ENCODE measurements around the gene ASPHD2.
"Not testable (repeated sequence)": the region's sequence is repeated elsewhere in the genome, so short reads cannot be mapped to it uniquely, and the experiment has no call there.

The ASPHD2 gene

GRCh38 chr22:26406118-26406517, 22.9 kb upstream of the ASPHD2 start:
- Histone ChIP-seq H3K9ac (ENCODE audit: low read depth, low read length, poor library complexity) (no peak overlapping the region), H2BK5ac (ENCODE audit: low read length) (no peak overlapping the region), H3K4me1 (ENCODE audit: control insufficient read depth in 2 of 2, insufficient read depth in 1 of 2, low read depth in 1 of 2, low read length in 2 of 2) (peaks cover 7 to 28% of the 10 kb centered on the region in 2 donors), H3K23ac (ENCODE audit: low read depth, low read length, poor library complexity) (no peak overlapping the region), H3K18ac (ENCODE audit: low read length) (no peak overlapping the region), H4K91ac (ENCODE audit: low read depth, low read length, poor library complexity) (no peak overlapping the region), H3K4ac (ENCODE audit: low read length) (no peak overlapping the region), H2BK120ac (ENCODE audit: low read depth, low read length) (no peak overlapping the region), H3K79me1 (ENCODE audit: low read depth, low read length) (no peaks in the 10 kb centered on the region), H3K4me2 (ENCODE audit: insufficient read depth, low read length, poor library complexity, severe bottlenecking) (no peak overlapping the region), H4K8ac (ENCODE audit: low read depth, low read length) (no peak overlapping the region), H3K27me3 (ENCODE audit: control insufficient read depth in 3 of 3, insufficient read depth in 3 of 3, low read depth in 1 of 3, low read length in 3 of 3) (no peaks in the 10 kb centered on the region), H3K14ac (ENCODE audit: low read length) (no peak overlapping the region), H2AK5ac (ENCODE audit: low read depth, low read length) (no peak overlapping the region), H3K36me3 (replicated peaks in 1 of 2; ENCODE audit: control insufficient read depth in 2 of 2, insufficient read depth in 2 of 2, low read length in 2 of 2) (no peaks in the 10 kb centered on the region), H2BK15ac (ENCODE audit: low read length) (no peak overlapping the region), H3K27ac (replicated peaks; ENCODE audit: low read length) (no peak overlapping the region), H2AFZ (ENCODE audit: low read length) (no peak overlapping the region), H2BK12ac (ENCODE audit: low read length) (no peak overlapping the region), H3K9me3 (replicated peaks in 1 of 2; ENCODE audit: control insufficient read depth in 2 of 2, insufficient read depth in 1 of 2, low read depth in 1 of 2, low read length in 2 of 2) (no peaks in the 10 kb centered on the region), H3K4me3 (ENCODE audit: low read length in 2 of 2) (no peak overlapping the region)
- DNase-seq (ENCODE audit: low spot score): no peak
- no CpG with 5 or more reads among the region's 4 CpGs for WGBS, 2 donors (ENCODE audit: extremely low coverage in 2 of 2, insufficient read length in 2 of 2, insufficient replicate concordance in 1 of 2)

GRCh38 chr22:26408562-26409220, 20.4 kb upstream of the ASPHD2 start:
- H2BK5ac ChIP-seq (ENCODE audit: low read length); H4K8ac ChIP-seq (ENCODE audit: low read depth, low read length); H2AK5ac ChIP-seq (ENCODE audit: low read depth, low read length); H3K36me3 ChIP-seq (replicated peaks in 1 of 2; ENCODE audit: control insufficient read depth in 2 of 2, insufficient read depth in 2 of 2, low read length in 2 of 2); H3K14ac ChIP-seq (ENCODE audit: low read length); H3K4ac ChIP-seq (ENCODE audit: low read length); DNase-seq (ENCODE audit: low spot score); H3K27ac ChIP-seq (replicated peaks; ENCODE audit: low read length); H3K9ac ChIP-seq (ENCODE audit: low read depth, low read length, poor library complexity); H3K4me3 ChIP-seq (ENCODE audit: low read length in 2 of 2); H3K4me2 ChIP-seq (ENCODE audit: insufficient read depth, low read length, poor library complexity, severe bottlenecking); H2AFZ ChIP-seq (ENCODE audit: low read length); H2BK120ac ChIP-seq (ENCODE audit: low read depth, low read length); H3K9me3 ChIP-seq (replicated peaks in 1 of 2; ENCODE audit: control insufficient read depth in 2 of 2, insufficient read depth in 1 of 2, low read depth in 1 of 2, low read length in 2 of 2); H4K91ac ChIP-seq (ENCODE audit: low read depth, low read length, poor library complexity); H3K18ac ChIP-seq (ENCODE audit: low read length); H3K23ac ChIP-seq (ENCODE audit: low read depth, low read length, poor library complexity); H2BK15ac ChIP-seq (ENCODE audit: low read length); H3K79me1 ChIP-seq (ENCODE audit: low read depth, low read length); H2BK12ac ChIP-seq (ENCODE audit: low read length): not testable (repeated sequence)
- no CpG with 5 or more reads among the region's 7 CpGs for WGBS, 2 donors (ENCODE audit: extremely low coverage in 2 of 2, insufficient read length in 2 of 2, insufficient replicate concordance in 1 of 2)
- peaks cover 0 to 12% (median 0%) of the 10 kb centered on the region in 3 experiments for H3K27me3 ChIP-seq (ENCODE audit: control insufficient read depth in 3 of 3, insufficient read depth in 3 of 3, low read depth in 1 of 3, low read length in 3 of 3)
- H3K4me1 ChIP-seq (ENCODE audit: control insufficient read depth in 2 of 2, insufficient read depth in 1 of 2, low read depth in 1 of 2, low read length in 2 of 2): peaks cover 7 to 28% of the 10 kb centered on the region in 2 donors

- no peak overlapping the region for H3K4me2 ChIP-seq (ENCODE audit: insufficient read depth, low read length, poor library complexity, severe bottlenecking)
- H2BK12ac ChIP-seq (ENCODE audit: low read length): no peak overlapping the region
- H2AK5ac ChIP-seq (ENCODE audit: low read depth, low read length): no peak overlapping the region
- no peaks in the 10 kb centered on the region for H3K79me1 ChIP-seq (ENCODE audit: low read depth, low read length)
- H3K4me3 ChIP-seq (ENCODE audit: low read length in 2 of 2): no peak overlapping the region
- H3K14ac ChIP-seq (ENCODE audit: low read length): no peak overlapping the region
- DNase-seq (ENCODE audit: low spot score): no peak
- no CpG with 5 or more reads among the region's 5 CpGs for WGBS, 2 donors (ENCODE audit: extremely low coverage in 2 of 2, insufficient read length in 2 of 2, insufficient replicate concordance in 1 of 2)
- H3K9ac ChIP-seq (ENCODE audit: low read depth, low read length, poor library complexity): no peak overlapping the region
- no peak overlapping the region for H3K27ac ChIP-seq (replicated peaks; ENCODE audit: low read length)
- no peak overlapping the region for H3K23ac ChIP-seq (ENCODE audit: low read depth, low read length, poor library complexity)
- no peak overlapping the region for H3K18ac ChIP-seq (ENCODE audit: low read length)
- H4K8ac ChIP-seq (ENCODE audit: low read depth, low read length): no peak overlapping the region
- peaks cover 0 to 12% (median 0%) of the 10 kb centered on the region in 3 experiments for H3K27me3 ChIP-seq (ENCODE audit: control insufficient read depth in 3 of 3, insufficient read depth in 3 of 3, low read depth in 1 of 3, low read length in 3 of 3)
- no peak overlapping the region for H2BK5ac ChIP-seq (ENCODE audit: low read length)
- no peaks in the 10 kb centered on the region for H3K9me3 ChIP-seq (replicated peaks in 1 of 2; ENCODE audit: control insufficient read depth in 2 of 2, insufficient read depth in 1 of 2, low read depth in 1 of 2, low read length in 2 of 2)
- H3K4ac ChIP-seq (ENCODE audit: low read length): no peak overlapping the region
- H4K91ac ChIP-seq (ENCODE audit: low read depth, low read length, poor library complexity): no peak overlapping the region
- H3K4me1 ChIP-seq (ENCODE audit: control insufficient read depth in 2 of 2, insufficient read depth in 1 of 2, low read depth in 1 of 2, low read length in 2 of 2): peaks cover 6 to 22% of the 10 kb centered on the region in 2 donors
- H2BK15ac ChIP-seq (ENCODE audit: low read length): no peak overlapping the region
- no peaks in the 10 kb centered on the region for H3K36me3 ChIP-seq (replicated peaks in 1 of 2; ENCODE audit: control insufficient read depth in 2 of 2, insufficient read depth in 2 of 2, low read length in 2 of 2)
- H2AFZ ChIP-seq (ENCODE audit: low read length): no peak overlapping the region
- H2BK120ac ChIP-seq (ENCODE audit: low read depth, low read length): no peak overlapping the region
Measured at GRCh38 chr22:26409719-26410335, 19.2 kb upstream of the ASPHD2 start.

GRCh38 chr22:26410386-26410785, 18.7 kb upstream of the ASPHD2 start:
- no peak overlapping the region for H4K91ac ChIP-seq (ENCODE audit: low read depth, low read length, poor library complexity)
- H3K4me2 ChIP-seq (ENCODE audit: insufficient read depth, low read length, poor library complexity, severe bottlenecking): no peak overlapping the region
- DNase-seq (ENCODE audit: low spot score): no peak
- no peak overlapping the region for H2AK5ac ChIP-seq (ENCODE audit: low read depth, low read length)
- no peak overlapping the region for H3K9ac ChIP-seq (ENCODE audit: low read depth, low read length, poor library complexity)
- H3K79me1 ChIP-seq (ENCODE audit: low read depth, low read length): no peaks in the 10 kb centered on the region
- peaks cover 0 to 14% (median 0%) of the 10 kb centered on the region in 3 experiments for H3K27me3 ChIP-seq (ENCODE audit: control insufficient read depth in 3 of 3, insufficient read depth in 3 of 3, low read depth in 1 of 3, low read length in 3 of 3)
- no peak overlapping the region for H2BK5ac ChIP-seq (ENCODE audit: low read length)
- peaks cover 1 to 17% of the 10 kb centered on the region in 2 donors for H3K4me1 ChIP-seq (ENCODE audit: control insufficient read depth in 2 of 2, insufficient read depth in 1 of 2, low read depth in 1 of 2, low read length in 2 of 2)
- H2BK120ac ChIP-seq (ENCODE audit: low read depth, low read length): no peak overlapping the region
- no peak overlapping the region for H2BK12ac ChIP-seq (ENCODE audit: low read length)
- H2BK15ac ChIP-seq (ENCODE audit: low read length): no peak overlapping the region
- no peak overlapping the region for H3K27ac ChIP-seq (replicated peaks; ENCODE audit: low read length)
- no peak overlapping the region for H3K18ac ChIP-seq (ENCODE audit: low read length)
- no peak overlapping the region for H3K14ac ChIP-seq (ENCODE audit: low read length)
- H3K9me3 ChIP-seq (replicated peaks in 1 of 2; ENCODE audit: control insufficient read depth in 2 of 2, insufficient read depth in 1 of 2, low read depth in 1 of 2, low read length in 2 of 2): no peaks in the 10 kb centered on the region
- H3K36me3 ChIP-seq (replicated peaks in 1 of 2; ENCODE audit: control insufficient read depth in 2 of 2, insufficient read depth in 2 of 2, low read length in 2 of 2): no peaks in the 10 kb centered on the region
- no peak overlapping the region for H4K8ac ChIP-seq (ENCODE audit: low read depth, low read length)
- no peak overlapping the region for H3K4ac ChIP-seq (ENCODE audit: low read length)
- no peak overlapping the region for H2AFZ ChIP-seq (ENCODE audit: low read length)
- no peak overlapping the region for H3K4me3 ChIP-seq (ENCODE audit: low read length in 2 of 2)
- H3K23ac ChIP-seq (ENCODE audit: low read depth, low read length, poor library complexity): no peak overlapping the region
- WGBS, 2 donors (ENCODE audit: extremely low coverage in 2 of 2, insufficient read length in 2 of 2, insufficient replicate concordance in 1 of 2): no CpG with 5 or more reads among the region's 5 CpGs

Measured in neuronal stem cell (in vitro differentiated cells).